Measurements from ENCODE around the gene ADGRG7.

ADGRG7 gene

DNA sequence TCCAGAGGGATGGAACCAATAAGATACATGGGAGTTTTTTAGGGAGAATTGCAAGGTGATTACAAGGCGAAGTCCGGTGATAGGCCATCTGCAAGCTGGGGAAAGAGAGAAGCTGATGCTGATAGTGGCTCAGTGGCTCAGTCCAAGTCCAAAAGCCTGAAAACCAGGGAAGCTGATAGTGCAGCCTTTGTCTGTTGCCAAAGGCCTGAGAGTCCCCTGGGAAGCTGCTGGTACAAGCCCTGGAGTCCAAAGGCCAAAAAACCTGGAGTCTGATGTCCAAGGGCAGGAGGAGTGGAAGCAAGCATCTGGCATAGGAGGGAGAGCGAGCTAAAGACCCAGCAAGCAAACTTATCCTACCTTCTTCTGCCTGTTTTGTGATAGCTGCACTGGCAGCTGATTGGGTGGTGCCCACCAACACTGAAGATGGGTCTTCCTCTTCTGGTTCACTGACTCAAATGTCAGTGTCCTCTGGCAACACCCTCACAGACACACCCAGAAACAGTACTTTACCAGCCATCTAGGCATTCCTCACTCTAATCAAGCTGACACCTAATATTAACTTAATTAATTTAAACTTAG lies 116.6 kb downstream of the ADGRG7 start:
- no peaks in the 10 kb centered on the region for H3K9me3 Mint-ChIP-seq
- no peak for DNase-seq
- H3K27me3 Mint-ChIP-seq, result no peaks in the 10 kb centered on the region
- H3K4me1 Mint-ChIP-seq (ENCODE audit: low read depth in 2 of 2), result peaks cover 16 to 37% of the 10 kb centered on the region in 2 donors
- peak overlapping the region; percentile 19 to 55 for H3K27ac Mint-ChIP-seq
- no peak overlapping the region for H3K4me3 Mint-ChIP-seq
- H3K36me3 Mint-ChIP-seq (ENCODE audit: insufficient read depth), result peaks cover 62% of the 10 kb centered on the region
- ATAC-seq (replicated peaks), result no peak

- peaks cover 63% of the 10 kb centered on the region for H3K36me3 Mint-ChIP-seq (ENCODE audit: insufficient read depth)
- no peak for ATAC-seq (replicated peaks)
- no peak for DNase-seq
Observed at GRCh38 chr3:100726706-100727105, 117.3 kb downstream of the ADGRG7 start.

DNA sequence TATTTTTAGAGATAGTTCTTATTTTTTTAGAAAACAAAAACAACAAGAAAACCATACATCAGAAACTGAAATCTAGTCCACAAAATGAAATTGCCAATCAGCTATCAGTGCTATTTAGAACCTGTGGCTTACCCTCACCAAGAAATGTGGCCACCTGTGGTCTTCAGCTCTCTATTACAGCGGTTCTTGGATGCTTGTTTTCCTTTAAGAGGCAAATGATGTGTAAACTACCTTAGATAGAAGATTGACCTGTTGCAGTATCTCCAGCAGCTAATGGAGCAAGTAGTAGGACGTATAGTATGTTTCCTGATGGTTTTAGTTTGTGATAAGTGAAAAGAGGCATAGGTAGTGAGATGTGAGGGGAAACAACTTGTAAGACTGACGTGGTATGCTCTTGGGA lies 121.1 kb downstream of the ADGRG7 start:
- Mint-ChIP-seq H3K27me3 (no peaks in the 10 kb centered on the region), H3K4me1 (ENCODE audit: low read depth in 2 of 2) (peaks cover 22 to 31% of the 10 kb centered on the region in 2 donors), H3K9me3 (no peaks in the 10 kb centered on the region), H3K36me3 (ENCODE audit: insufficient read depth) (peaks cover 64% of the 10 kb centered on the region), H3K4me3 (no peak overlapping the region), H3K27ac (no peak overlapping the region)
- no peak for ATAC-seq (replicated peaks)
- no peak for DNase-seq

More at GRCh38 chr3:100726706-100727105, 117.3 kb downstream of the ADGRG7 start:
- Mint-ChIP-seq H3K27ac (peak overlapping the region; percentile 55 to 69), H3K4me3 (no peak overlapping the region), H3K9me3 (no peaks in the 10 kb centered on the region), H3K4me1 (ENCODE audit: low read depth in 2 of 2) (peaks cover 16 to 37% of the 10 kb centered on the region in 2 donors), H3K27me3 (no peaks in the 10 kb centered on the region)

DNA sequence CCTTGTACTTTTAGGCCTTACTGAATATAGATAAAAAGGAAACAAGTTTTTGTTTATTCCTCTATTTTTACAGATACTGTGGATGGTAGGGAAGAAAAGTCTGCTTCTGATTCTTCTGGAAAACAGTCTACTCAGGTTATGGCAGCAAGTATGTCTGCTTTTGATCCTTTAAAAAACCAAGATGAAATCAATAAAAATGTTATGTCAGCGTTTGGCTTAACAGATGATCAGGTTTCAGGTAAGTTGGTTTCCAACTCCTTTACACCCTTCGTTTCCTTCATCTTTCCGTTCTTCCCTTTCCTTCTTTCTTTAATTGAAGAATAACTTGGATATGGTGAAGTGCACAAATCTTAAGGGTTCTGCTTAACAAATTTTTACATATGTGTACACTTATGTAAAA lies 123.0 kb downstream of the ADGRG7 start:
- DNase-seq, result no peak
- peaks cover 71% of the 10 kb centered on the region for H3K36me3 Mint-ChIP-seq (ENCODE audit: insufficient read depth)
- H3K27me3 Mint-ChIP-seq, result no peaks in the 10 kb centered on the region
- H3K4me3 Mint-ChIP-seq, result no peak overlapping the region
- no peak overlapping the region for H3K27ac Mint-ChIP-seq
- H3K9me3 Mint-ChIP-seq, result no peaks in the 10 kb centered on the region
- ATAC-seq (replicated peaks), result no peak
- H3K4me1 Mint-ChIP-seq (ENCODE audit: low read depth in 2 of 2), result peaks cover 8 to 18% of the 10 kb centered on the region in 2 donors

DNA sequence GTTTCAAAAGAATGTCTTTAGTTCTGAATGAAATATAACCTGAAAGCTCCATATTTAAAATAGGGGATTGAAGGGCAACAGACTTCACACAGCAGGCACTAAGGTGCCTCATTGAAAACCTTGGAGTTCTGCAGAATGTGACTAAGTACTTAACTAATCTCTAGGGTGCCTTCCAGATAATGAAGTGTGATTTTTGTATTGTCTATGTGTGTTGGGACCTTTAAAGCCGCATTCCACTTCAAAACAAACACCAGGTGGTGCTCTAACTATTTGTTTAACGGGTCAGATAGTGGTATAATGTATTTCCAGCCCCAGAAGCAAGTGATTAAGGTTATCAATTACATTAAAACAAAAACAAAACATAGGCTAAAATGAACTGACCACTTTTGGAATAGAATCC lies 127.9 kb downstream of the ADGRG7 start:
- Mint-ChIP-seq H3K36me3 (ENCODE audit: insufficient read depth) (peaks cover 65% of the 10 kb centered on the region), H3K27ac (peak overlapping the region in 1 of 2 donors; percentile 42), H3K4me1 (ENCODE audit: low read depth in 2 of 2) (peaks cover 7 to 8% of the 10 kb centered on the region in 2 donors), H3K9me3 (no peaks in the 10 kb centered on the region), H3K4me3 (no peak overlapping the region), H3K27me3 (no peaks in the 10 kb centered on the region)
- ATAC-seq (replicated peaks) (no peak), DNase-seq (no peak)

- H3K9me3 Mint-ChIP-seq, result no peaks in the 10 kb centered on the region
- peaks cover 60% of the 10 kb centered on the region for H3K36me3 Mint-ChIP-seq (ENCODE audit: insufficient read depth)
- ATAC-seq (replicated peaks), result no peak
- H3K4me3 Mint-ChIP-seq, result no peak overlapping the region
- DNase-seq, result no peak
- H3K27ac Mint-ChIP-seq, result no peak overlapping the region
- peaks cover 0 to 7% of the 10 kb centered on the region in 2 donors for H3K4me1 Mint-ChIP-seq (ENCODE audit: low read depth in 2 of 2)
- H3K27me3 Mint-ChIP-seq, result no peaks in the 10 kb centered on the region
Observed at GRCh38 chr3:100740207-100740606, 130.8 kb downstream of the ADGRG7 start.

DNA sequence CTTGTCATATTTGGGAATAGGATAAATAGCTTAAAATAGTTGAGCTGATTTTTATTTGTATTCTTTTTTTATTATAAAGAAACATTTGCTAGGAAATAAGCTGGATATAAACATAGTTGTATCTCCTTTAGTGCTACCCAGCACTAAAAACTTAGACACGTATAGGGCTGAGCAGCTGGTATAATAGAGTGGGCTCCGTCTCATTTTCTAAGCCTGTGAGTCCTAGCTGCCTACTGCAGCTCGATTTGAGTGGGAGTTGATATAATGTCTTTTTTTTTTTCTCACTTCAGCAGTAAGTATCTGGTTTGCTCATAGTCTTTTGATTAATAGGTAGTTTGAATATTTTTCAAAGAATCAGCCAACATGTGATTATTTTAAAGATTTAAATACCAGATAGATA lies 134.1 kb downstream of the ADGRG7 start:
- Mint-ChIP-seq H3K4me3 (no peak overlapping the region), H3K9me3 (no peaks in the 10 kb centered on the region)

GRCh38 chr3:100744671-100745070 lies 135.3 kb downstream of the ADGRG7 start:
- no peak for ATAC-seq (replicated peaks)
- peaks cover 0 to 4% of the 10 kb centered on the region in 2 donors for H3K4me1 Mint-ChIP-seq (ENCODE audit: low read depth in 2 of 2)
- H3K27me3 Mint-ChIP-seq, result no peaks in the 10 kb centered on the region
- H3K27ac Mint-ChIP-seq, result peak overlapping the region in 1 of 2 donors; percentile 67
- peaks cover 59% of the 10 kb centered on the region for H3K36me3 Mint-ChIP-seq (ENCODE audit: insufficient read depth)
- DNase-seq, result no peak
- no peaks in the 10 kb centered on the region for H3K9me3 Mint-ChIP-seq
- H3K4me3 Mint-ChIP-seq, result no peak overlapping the region

More for the DNA sequence above, 134.1 kb downstream of the ADGRG7 start:
- no peaks in the 10 kb centered on the region for H3K27me3 Mint-ChIP-seq
- DNase-seq (no peak), ATAC-seq (replicated peaks) (no peak)
- H3K27ac Mint-ChIP-seq, result peak overlapping the region; percentile 49 to 67
- H3K4me1 Mint-ChIP-seq (ENCODE audit: low read depth in 2 of 2), result peaks cover 0 to 4% of the 10 kb centered on the region in 2 donors
- H3K36me3 Mint-ChIP-seq (ENCODE audit: insufficient read depth), result peaks cover 62% of the 10 kb centered on the region

Measured in effector memory CD8-positive, alpha-beta T cell (primary cell).